CD4-positive, alpha-beta T cell treated with Interleukin-17A for 1 hour (primary cell): ENCODE data around the gene DOCK11.
"Not testable (repeated sequence)": the region's sequence is repeated elsewhere in the genome, so short reads cannot be mapped to it uniquely, and the experiment has no call there.

Experiments
- DNase-seq: peaks from one replicate; pipeline ENCODE4 v3.0.0-alpha.2; 2020

DOCK11 gene

GRCh38 chrX:118715917-118716316, 220.3 kb downstream of the DOCK11 start:
- DNase-seq, result not testable (repeated sequence)

DNA sequence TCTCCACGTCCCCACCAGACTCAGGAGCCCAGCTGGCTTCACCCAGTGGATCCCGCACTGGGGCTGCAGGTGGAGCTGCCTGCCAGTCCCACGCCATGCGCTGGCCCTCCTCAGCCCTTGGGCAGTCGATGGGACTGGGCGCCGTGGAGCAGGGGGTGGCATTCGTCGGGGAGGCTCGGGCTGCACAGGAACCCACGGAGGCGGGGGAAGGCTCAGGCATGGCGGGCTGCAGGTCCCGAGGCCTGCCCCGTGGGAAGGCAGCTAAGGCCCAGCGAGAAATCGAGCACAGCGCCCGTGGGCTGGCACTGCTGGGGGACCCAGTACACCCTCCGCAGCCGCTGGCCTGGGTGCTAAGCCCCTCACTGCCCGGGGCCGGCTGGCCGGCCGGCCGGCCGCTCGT, 221.2 kb downstream of the DOCK11 start:
- DNase-seq, result not testable (repeated sequence)

- DNase-seq, result no peak
Measured at GRCh38 chrX:118717678-118718391, 222.2 kb downstream of the DOCK11 start.

GRCh38 chrX:118718737-118719136, 223.1 kb downstream of the DOCK11 start:
- DNase-seq, result no peak

DNA sequence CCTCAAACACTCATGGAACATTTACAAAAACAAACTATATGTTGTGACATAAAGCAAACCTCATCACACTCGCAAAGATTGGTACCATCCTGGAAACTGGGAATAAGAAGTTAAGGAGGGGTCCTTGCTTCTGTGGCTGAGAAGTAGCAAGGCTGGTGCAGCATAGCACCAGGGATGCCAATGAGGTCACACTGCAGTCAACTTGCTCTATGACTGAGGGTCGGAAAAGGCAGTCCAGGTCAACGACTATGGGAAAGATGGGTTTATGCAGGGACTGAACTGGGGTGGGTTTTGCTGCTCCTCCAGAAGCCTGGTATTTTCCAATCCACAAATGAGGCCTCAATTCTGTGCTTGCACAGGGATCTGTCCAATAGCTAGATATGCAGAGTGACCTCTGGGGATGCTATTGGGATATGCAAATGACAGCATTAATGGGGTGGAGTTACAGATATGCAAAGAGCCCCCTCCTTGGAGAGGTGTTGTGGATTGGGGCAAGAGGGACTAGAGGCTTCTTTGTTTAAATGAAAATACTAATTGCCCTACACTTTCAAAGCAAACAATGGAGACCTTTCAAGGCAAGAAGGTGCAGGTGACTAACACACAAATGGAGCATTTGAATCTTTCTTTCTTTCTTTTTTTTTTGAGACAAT, 224.6 kb downstream of the DOCK11 start:
- DNase-seq, result no peak

GRCh38 chrX:118723376-118723775, 227.8 kb downstream of the DOCK11 start:
- DNase-seq, result no peak

GRCh38 chrX:118724365-118724764, 228.8 kb downstream of the DOCK11 start:
- no peak for DNase-seq

DNA sequence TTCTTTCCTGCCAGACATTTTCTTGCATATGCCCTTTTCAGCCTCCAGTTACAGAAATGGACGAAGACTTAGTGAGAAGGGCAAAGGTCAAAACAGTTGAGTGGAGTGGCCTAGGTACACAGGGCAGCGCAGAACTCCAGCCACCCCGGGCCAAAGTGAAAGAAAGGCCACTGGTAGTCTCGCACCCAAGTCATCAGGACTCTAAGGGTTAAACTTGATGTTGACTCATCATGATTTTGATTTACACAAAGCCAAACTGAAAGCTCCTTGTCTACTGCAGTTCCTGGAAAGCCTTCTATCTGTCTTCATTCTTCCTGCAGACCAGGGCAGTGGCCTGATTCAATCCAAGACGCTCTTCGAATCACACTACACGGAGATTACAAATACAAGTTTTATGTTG, 229.2 kb downstream of the DOCK11 start:
- no peak for DNase-seq

- no peak for DNase-seq
Measured at GRCh38 chrX:118726396-118726795, 230.8 kb downstream of the DOCK11 start.

- no peak for DNase-seq
Measured at GRCh38 chrX:118726887-118727685, 231.5 kb downstream of the DOCK11 start, which contains the start of gene IL13RA1. TSS of gene IL13RA1 (plus strand) at chrX:118727606. CDS start at chrX:118727639, 33 bp downstream.

- no peak for DNase-seq
Measured at GRCh38 chrX:118727686-118728339, 232.2 kb downstream of the DOCK11 start.

- DNase-seq, result no peak
Measured at GRCh38 chrX:118729042-118729652, 233.5 kb downstream of the DOCK11 start.

DNA sequence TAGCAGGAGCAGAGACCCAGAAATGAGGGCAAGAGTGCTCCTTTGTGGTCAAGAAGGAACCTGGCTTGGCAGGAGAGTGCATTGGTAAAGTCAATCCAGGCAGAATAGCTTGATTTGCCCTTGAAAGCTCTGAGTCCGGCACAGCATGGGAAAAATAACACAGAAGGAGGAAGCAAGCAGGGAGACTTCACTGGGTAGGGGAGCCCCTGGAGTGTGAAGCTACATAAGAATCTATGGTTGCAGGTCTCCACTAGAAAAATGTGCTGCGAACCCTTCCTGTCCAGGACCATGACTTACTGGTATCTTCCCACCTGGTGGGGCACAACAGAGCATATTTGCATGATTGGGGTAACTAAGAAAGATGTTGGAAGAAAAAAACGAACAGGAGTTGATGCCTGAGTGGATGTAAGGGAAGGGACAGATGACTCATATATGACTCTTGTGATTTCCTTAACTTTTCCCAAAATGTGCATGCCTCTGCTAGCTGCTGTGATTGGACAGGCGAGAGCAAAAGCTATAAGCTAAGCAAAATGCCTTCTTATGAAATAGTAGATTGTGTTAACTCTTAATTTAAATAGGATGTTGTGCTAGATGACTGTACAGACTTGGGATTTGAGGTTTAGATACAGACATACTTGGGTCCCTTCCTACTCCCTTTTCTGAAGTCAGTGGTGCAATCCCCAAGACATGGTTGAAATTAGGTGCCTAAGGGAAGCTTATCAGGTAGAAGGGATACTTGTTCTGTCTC, 235.1 kb downstream of the DOCK11 start:
- no peak for DNase-seq

DNA sequence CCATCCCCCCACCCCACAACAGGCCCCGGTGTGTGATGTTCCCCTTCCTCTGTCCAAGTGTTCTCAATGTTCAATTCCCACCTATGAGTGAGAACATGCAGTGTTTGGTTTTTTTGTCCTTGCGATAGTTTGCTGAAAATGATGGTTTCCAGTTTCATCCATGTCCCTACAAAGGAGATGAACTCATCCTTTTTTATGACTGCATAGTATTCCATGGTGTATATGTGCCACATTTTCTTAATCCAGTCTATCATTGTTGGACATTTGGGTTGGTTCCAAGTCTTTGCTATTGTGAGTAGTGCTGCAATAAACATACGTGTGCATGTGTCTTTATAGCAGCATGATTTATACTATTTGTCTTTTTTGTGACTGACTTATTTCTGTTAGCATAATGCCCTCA, 236.9 kb downstream of the DOCK11 start:
- not testable (repeated sequence) for DNase-seq

GRCh38 chrX:118734909-118735308, 239.3 kb downstream of the DOCK11 start:
- no peak for DNase-seq
